Hypothalamus (tissue), 51 donors: Measurements from ENCODE around the gene CELSR2.
"Not testable (repeated sequence)": the region's sequence is repeated elsewhere in the genome, so short reads cannot be mapped to it uniquely, and the experiment has no call there.

ENCODE experiments used
- DNase-seq, 51 donors: peaks; one replicate each; lab custom pipeline; 2025; lab: John Stamatoyannopoulos, UW

Gene CELSR2, protein sequence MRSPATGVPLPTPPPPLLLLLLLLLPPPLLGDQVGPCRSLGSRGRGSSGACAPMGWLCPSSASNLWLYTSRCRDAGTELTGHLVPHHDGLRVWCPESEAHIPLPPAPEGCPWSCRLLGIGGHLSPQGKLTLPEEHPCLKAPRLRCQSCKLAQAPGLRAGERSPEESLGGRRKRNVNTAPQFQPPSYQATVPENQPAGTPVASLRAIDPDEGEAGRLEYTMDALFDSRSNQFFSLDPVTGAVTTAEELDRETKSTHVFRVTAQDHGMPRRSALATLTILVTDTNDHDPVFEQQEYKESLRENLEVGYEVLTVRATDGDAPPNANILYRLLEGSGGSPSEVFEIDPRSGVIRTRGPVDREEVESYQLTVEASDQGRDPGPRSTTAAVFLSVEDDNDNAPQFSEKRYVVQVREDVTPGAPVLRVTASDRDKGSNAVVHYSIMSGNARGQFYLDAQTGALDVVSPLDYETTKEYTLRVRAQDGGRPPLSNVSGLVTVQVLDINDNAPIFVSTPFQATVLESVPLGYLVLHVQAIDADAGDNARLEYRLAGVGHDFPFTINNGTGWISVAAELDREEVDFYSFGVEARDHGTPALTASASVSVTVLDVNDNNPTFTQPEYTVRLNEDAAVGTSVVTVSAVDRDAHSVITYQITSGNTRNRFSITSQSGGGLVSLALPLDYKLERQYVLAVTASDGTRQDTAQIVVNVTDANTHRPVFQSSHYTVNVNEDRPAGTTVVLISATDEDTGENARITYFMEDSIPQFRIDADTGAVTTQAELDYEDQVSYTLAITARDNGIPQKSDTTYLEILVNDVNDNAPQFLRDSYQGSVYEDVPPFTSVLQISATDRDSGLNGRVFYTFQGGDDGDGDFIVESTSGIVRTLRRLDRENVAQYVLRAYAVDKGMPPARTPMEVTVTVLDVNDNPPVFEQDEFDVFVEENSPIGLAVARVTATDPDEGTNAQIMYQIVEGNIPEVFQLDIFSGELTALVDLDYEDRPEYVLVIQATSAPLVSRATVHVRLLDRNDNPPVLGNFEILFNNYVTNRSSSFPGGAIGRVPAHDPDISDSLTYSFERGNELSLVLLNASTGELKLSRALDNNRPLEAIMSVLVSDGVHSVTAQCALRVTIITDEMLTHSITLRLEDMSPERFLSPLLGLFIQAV (N-terminal part only)

GRCh38 chr1:109248797-109249629, at the start of gene CELSR2:
TSS of gene CELSR2 (plus strand) at chr1:109249539. CDS start at chr1:109250080, 541 bp downstream.
- DNase-seq = peak in 30 of 51 donors; percentile 31 to 80 (median 58)

GRCh38 chr1:109199710-109200109, 49.6 kb upstream of the CELSR2 start:
- DNase-seq = no peak

DNA sequence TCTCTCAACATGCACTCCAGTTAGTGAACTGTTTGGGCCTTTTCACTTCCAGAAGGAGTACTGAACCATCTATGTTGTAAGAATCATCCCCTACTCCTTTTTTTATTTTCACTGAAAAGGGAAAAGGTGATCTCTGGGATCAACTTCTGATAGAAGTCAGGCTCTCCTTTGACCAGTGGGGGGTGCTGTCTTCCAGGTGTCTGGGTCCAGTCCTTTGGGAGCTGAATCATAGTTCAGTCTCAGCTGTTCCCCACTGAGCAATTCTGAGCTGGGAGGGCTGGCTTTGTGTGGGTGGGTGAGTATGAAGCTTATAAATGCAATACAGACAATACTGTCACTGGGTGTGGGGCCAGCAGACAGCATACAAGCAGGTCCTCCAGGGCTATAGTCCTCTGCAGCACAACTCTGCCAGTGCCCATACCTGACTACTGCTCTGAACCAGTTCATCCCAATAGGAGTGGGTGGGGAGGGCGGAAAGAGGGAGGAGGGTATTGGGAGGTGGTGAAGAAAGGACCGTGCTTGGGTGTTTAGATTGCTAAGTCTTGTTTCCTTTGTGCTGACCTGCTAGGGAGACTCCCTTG, 48.1 kb upstream of the CELSR2 start:
- DNase-seq = peak in 34 of 51 donors; percentile 2 to 82 (median 39)

- no peak for DNase-seq
These were observed 44.9 kb upstream of the CELSR2 start for GRCh38 chr1:109204484-109204883.

DNA sequence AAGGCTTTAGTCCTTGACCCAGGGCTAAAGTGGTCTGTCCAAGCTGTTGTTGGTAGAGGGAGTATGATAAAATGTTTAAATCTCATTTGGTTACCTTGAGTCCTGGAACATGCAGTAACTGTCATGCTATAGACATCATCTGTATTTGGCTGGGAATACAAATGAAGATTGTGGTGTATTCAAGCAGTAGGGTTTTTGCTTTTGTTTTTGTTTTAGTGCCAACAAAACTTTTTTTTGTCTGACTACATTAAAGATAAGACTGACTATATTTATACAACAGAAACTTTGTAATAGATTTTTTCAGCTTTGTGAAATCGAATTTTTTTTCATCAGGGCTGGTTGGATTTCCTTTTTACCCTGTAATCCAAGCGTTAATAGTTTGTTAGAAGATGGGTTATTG, 43.0 kb upstream of the CELSR2 start:
- DNase-seq = no peak

DNA sequence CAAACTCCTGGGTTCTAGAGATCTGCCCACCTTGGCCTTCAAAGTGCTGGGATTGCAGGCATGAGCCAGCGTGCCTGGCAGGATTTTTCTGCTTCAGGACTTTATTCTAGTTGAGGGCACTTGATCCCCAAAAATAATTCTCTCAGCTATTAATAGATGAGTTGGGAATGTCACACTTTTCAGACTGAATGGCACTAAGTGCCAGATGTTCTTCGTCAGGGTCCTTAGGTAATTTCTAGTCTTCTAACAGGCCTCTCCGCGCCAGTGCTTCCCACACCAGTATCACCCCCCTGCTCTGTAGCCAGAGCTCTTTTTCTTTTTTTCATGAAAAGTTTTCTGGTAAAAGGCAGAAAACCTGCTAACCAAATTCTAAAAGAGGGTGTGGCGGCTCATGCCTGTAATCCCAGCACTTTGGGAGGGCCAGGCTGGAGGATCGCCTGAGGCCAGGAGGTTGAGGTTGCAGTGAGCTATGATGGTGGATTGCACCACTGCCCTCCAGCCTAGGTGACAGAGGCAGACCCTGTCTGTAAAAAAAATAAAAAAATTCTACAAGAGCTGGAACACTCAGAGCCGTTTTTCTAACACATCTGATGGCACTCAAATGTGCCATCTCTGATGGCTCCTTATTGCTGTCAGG, 41.8 kb upstream of the CELSR2 start:
- DNase-seq = no peak

GRCh38 chr1:109208394-109208793, 40.9 kb upstream of the CELSR2 start:
- DNase-seq = no peak

- no peak for DNase-seq
These were observed 40.4 kb upstream of the CELSR2 start for GRCh38 chr1:109208836-109209463.

DNA sequence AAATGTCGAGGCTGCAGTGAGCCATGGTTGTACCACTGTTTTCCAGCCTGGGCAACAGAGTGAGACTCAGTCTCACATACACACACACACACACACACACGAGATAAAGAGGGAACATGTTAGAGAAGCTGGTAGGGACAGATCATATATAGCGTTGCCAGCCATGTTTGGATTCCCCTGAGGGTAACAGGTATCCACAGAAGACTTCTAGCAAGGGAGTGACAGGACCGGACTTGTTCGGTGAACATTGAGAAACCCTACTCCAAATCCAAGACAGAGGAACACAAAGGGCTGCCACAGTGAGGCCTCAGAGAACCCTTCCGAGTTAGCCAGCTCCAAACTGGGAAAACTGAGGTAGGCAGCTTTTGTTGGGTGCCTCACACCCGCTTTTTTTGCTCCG, 39.3 kb upstream of the CELSR2 start:
- no peak for DNase-seq

DNA sequence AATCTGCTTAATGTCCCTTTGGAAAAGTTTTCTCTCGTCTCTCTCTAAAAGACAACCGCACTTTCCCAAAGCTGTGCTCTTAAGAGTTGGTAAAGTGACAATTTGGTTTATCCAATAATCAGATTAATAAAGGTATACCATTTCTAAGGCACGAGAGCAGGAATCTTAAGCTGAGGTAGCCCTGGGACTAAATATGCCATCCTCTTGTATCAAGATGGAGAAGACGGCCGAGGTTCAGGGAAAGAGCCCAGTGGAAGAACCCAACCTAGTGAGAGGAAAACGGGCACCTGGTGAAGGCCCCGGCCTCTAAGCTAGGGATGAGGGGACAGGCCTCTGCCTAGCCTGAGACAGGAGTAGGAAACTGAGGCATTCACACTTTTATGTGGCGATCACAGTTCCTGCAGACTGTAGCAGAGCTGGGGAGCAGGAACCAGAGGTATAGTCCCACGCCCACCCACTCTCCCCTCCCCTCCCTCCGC, 36.0 kb upstream of the CELSR2 start:
- DNase-seq = no peak

DNA sequence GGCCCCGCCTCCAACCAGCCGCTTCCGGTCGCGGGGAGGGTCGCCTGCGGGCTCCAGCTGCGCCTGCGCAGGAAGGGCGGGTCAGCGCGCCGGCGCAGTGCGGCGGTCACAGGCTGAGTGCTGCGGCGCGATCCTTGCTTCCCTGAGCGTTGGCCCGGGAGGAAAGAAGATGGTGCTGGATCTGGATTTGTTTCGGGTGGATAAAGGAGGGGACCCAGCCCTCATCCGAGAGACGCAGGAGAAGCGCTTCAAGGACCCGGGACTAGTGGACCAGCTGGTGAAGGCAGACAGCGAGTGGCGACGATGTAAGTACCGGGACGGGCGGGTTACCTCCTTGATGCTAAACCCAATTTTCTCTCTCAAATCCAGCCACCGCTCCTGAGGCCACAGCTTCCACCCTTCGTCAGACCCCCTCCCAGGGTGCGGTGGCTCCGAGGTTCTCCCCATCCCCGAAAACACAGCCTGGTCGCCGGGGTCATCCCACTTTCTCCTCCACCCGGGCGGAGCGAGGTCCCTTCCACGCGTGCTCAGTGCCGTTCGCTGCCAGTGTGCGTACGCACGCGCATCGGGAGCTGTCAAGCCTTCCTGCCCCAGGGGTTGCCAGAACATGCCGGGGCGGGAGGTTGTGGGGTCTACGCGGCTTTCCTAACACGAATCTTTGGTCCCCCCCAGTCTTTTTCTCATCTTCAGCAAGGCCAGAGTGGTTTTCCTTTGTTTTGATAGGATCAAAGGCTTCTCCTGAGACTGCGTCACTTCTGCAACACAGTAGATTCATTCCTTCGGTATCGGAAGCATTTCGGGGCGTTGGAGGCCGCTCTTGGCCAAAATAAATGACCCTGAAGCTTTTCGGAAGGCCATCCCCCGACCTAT, 35.3 kb upstream of the CELSR2 start, which contains the start of gene SARS1:
SARS1 (plus strand) TSS at position 95 of the 870 bp plus-strand sequence; CDS start at position 170, 75 bp downstream.
- DNase-seq = peak; percentile 49 to 97 (median 83)

DNA sequence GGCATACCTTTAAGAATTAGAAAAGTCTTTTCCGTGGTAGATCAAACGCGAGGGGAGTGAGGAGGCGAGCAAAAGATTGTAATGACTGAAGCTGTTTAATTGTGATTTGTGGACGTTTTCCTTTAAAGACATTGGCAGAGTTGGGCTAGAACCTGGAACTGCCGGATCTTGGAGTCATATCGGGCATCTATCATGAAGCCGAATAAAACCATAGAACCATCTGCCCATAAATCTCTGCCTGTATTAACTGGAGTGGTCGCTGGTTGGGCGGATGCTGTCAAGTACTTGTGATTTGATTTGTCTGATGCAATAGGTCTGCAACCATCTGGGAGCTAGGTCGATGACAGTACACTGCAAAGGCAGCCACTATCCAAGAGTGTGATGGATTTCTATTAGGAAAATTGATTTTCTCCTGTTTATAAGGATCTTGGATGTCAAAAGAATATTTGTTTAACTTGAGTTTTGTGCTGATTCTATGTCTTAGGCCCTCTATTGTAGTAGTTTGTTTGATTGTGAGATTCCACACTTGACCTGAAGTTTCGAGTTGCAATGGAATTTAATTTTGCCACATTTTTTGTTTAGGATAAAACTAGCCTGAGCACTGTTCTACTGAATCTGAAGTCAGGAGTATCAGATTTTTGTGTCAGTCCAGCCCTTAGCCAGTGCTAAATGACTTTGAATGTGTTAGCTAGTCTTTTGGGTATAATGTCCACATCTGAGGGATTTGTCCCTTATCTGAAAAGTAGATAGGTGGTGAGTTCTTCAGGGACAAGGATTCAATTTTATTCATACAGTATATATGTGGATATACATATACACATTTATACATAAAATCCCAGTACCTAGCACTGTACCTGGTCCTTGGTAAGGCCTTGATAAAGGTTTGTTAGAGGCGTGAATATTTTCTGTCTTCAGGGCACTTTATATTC, 34.4 kb upstream of the CELSR2 start:
- peak in 10 of 51 donors; percentile 10 to 54 (median 26) for DNase-seq

DNA sequence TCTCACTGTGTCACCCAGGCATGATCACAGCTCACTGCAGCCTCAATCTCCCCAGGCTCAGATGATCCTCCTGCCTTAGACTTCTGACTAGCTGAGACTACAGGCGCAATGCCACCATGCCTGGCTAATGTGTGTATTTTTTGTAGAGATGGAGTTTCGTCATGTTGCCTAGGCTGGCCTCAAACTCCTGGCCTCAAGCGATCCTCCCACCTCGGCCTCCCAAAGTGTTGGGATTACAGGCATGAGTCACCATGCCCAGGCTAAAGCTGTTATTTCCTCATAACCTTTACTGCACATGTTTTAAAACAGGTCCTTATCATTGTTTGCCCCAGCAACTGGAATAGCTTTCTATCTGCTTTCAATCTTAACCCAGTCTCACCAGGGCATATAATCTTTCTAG, 32.7 kb upstream of the CELSR2 start:
- no peak for DNase-seq

DNA sequence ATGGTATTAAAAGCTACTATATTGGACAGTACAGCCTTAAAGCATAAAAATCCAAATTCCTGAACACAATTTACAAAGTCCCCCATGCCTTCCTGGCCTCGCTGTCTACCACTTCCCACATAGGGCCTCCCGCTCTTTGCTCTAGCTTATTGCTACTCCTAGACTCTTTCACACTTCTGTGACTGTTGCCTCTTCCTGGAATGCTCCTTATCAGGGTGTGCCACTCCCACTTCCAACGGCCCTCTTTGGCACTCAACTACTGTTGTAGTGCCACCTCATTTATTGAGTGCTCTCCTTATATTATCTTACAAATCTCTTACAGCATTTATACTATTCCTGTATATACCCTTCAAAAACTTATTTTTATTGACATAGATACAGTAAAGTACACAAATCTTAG, 30.8 kb upstream of the CELSR2 start:
- no peak for DNase-seq

GRCh38 chr1:109221201-109221600, 28.1 kb upstream of the CELSR2 start:
- DNase-seq = not testable (repeated sequence)

- DNase-seq = peak in 1 of 51 donors; percentile 19
These were observed 24.0 kb upstream of the CELSR2 start for GRCh38 chr1:109225308-109225707.
